ENCODE data around the gene MUC22. TPM values are rescaled to one million over a fixed set of nuclear protein-coding genes. Genes with fewer than 3 reads are reported as not detected.
"Not testable (repeated sequence)": the region's sequence is repeated elsewhere in the genome, so short reads cannot be mapped to it uniquely, and the experiment has no call there.

Gene MUC22
- total RNA-seq, 1 donor from 2014 or later, result not detected

- no peak for DNase-seq (ENCODE audit: low spot score)
Observed at GRCh38 chr6:31038559-31038958, 28.3 kb downstream of the MUC22 start.

- no peak for DNase-seq (ENCODE audit: low spot score)
Observed at GRCh38 chr6:31040801-31041200, 30.5 kb downstream of the MUC22 start.

GRCh38 chr6:31041372-31041974 lies 31.2 kb downstream of the MUC22 start:
- peak; percentile 75 for DNase-seq (ENCODE audit: low spot score)

DNA sequence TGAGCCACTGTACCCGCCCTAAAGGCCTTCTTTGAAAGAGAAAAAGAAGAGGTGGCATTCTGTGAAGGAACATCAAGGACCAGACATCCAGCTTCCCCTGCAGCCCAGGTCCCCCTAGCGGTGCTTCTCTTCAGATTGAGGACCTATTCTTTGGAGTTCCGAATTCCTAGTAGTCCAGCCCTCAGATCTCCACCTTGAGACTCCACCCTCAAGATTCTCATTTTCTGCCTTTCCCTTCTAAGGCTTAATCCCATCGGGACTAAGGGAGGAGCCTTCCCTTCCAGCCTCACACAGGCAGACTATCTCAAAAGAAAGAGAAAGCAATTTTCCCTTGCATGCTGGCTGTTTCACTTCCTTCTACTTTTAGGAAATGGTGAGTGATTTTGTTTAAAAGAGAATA lies 32.5 kb downstream of the MUC22 start:
- DNase-seq (ENCODE audit: low spot score), result peak; percentile 55

DNA sequence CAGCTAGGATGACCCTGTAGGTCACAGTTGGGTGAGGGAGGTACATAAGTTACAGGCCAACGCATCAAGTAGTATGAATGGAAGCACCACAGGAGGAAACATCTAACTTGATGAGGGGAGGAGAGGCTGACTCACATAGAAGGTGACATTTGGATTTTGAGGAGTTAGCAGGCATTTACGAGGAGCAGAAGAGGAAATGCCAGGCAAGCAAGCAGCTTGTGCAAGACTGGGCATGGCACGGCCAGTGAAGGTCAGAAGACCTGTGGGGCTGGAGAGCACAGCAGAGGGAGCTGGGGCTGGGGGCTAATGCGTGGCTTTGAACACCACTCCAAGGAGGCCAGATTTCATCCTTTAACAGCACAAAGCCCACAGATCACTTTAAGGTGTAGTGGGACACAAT lies 37.8 kb downstream of the MUC22 start:
- DNase-seq (ENCODE audit: low spot score), result no peak

GRCh38 chr6:31049518-31049917 lies 39.2 kb downstream of the MUC22 start:
- DNase-seq (ENCODE audit: low spot score), result no peak

- not testable (repeated sequence) for DNase-seq (ENCODE audit: low spot score)
Observed at GRCh38 chr6:31053187-31053586, 42.9 kb downstream of the MUC22 start.

- DNase-seq (ENCODE audit: low spot score), result no peak
Observed at GRCh38 chr6:31053873-31054272, 43.6 kb downstream of the MUC22 start.

DNA sequence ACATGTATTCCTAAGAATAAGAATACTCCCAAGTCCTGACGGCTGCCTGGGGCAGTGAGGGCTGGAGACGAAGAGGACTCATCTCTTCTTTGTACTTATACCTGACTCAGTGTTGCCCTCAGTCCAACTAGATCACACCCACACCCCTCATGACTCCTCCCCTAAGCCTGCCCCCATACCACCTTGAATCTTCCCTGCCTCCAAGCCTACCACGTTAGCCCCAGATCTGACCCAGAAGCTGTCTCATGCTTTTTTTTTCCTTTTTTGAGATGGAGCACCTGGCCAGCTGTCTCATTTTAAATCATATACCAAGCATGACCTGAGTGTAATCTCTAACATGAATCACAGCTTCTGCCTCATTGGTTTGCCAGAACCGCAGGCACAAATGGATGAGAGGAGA lies 45.2 kb downstream of the MUC22 start:
- no peak for DNase-seq (ENCODE audit: low spot score)

- DNase-seq (ENCODE audit: low spot score), result no peak
Observed at GRCh38 chr6:31057426-31058003, 47.2 kb downstream of the MUC22 start.

GRCh38 chr6:31058128-31058894 lies 48.0 kb downstream of the MUC22 start:
- DNase-seq (ENCODE audit: low spot score), result peak; percentile 17

DNA sequence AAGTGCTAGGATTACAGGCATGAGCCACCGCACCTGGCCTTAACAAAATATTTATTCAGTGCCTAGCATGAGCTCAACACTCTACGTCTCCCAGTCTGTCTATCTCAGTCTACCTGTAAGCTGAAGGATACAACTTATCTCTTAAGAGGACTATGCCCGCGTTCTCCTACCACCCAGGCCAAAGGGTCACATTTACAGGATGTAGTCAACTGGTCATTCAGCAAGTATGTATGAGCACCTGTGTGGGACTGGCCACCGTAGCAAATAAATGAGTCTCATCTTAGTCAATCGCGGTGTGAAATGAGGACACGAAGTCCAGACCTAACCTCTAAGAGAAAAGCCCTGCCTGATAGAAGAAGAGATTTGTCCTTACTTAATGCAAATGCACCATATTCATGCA lies 49.9 kb downstream of the MUC22 start:
- DNase-seq (ENCODE audit: low spot score), result no peak

GRCh38 chr6:31063906-31064435 lies 53.7 kb downstream of the MUC22 start:
- no peak for DNase-seq (ENCODE audit: low spot score)

DNA sequence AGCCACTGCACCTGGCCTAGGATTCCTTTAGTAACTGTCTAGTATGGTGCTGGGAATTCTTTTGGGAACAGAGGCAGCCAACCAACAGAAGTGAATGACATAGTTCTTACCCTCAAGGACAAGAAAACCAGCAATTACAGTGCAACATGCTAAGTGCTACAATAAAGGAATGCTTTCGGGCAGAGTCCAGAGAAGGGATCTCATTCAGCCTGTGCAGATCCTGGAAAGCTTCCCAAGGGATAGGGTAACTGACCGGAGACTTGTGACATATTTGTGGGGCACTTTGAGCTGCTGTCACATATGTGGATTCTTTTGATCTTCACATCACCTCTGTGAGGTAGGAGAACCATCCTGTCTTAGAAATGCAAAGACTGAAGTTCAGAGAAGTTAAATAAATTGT lies 55.3 kb downstream of the MUC22 start:
- no peak for DNase-seq (ENCODE audit: low spot score)

- DNase-seq (ENCODE audit: low spot score), result not testable (repeated sequence)
Observed at GRCh38 chr6:31067028-31067427, 56.8 kb downstream of the MUC22 start.

- not testable (repeated sequence) for DNase-seq (ENCODE audit: low spot score)
Observed at GRCh38 chr6:31067891-31068668, 57.8 kb downstream of the MUC22 start.

- peak; percentile 82 for DNase-seq (ENCODE audit: low spot score)
Observed at GRCh38 chr6:31068669-31069340, 58.5 kb downstream of the MUC22 start.

DNA sequence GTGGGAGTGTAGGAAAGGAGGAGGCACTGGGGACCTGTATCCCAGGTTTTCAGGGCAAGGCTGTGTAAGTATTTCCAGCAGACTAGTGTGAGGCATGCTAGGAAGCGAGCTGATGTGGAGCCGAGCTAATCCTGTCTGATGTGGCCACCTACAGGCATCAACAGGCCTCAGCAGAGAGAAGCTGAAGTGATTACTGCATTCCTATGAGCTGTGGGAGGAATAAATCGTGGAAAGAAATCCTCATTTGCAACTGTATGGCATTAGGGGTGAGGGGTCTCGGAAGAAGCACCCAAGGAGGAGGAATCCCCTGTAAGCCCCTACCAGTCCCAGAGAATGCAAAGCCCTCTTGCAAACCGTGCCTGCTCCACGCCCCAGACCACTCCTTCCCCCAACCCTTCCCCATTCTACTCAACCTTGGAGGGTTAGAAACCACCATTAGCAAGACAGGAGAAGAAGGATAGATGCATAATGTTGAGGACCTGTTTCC lies 60.5 kb downstream of the MUC22 start:
- peak; percentile 55 for DNase-seq (ENCODE audit: low spot score)

GRCh38 chr6:31074401-31074800 lies 64.1 kb downstream of the MUC22 start:
- no peak for DNase-seq (ENCODE audit: low spot score)

DNA sequence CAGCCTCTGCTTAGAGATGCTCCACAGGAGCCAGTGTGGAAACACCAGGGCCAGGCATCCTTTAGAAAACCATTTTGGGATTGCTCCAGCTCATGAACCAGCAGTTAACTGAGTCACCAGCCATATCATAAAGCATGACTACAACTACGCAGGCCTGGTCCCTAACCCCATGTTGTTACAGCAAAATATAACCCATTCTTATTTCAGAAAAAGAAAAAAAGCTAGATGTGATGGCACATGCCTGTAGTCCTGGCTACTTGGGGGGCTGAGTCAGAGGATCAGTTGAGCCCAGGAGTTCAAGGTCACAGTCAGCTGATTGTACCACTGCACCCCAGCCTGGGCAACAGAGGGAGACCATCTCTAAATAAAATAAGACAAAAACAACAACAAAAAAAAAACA lies 65.3 kb downstream of the MUC22 start:
- DNase-seq (ENCODE audit: low spot score), result no peak

DNA sequence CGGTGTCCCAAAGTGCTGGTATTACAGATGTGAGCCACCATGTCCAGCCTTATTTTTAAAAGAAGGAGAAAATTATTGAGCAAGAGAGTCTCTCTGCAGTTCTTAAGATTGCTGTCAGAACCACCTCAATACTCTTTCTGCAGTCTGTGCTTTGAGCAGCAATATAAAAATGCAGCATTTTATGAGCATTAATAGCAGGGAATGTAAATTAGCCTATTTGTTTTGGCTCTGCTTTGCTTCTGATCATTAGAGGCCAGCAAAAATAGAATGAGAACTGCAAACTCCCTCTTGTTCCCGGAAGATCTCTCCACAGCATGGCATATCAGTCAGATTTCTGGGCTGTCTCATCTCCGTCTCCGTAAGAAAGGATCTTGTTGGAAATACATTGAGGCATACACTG lies 66.3 kb downstream of the MUC22 start:
- DNase-seq (ENCODE audit: low spot score), result no peak

Data from mucosa of gallbladder (tissue), 1 donor.